DOHH2 (cell line): Measurements from ENCODE around the gene KLHDC9.

Source experiments
- EZH2phosphoT487 ChIP-seq: fragments of 200-600 bp; sonication (generic); IDR thresholded peaks from 2 replicates; pipeline ENCODE4 v1.6.1; 2017; ENCODE audit warnings: borderline replicate concordance, mild to moderate bottlenecking, antibody characterized with exemption, low read length, moderate library complexity, mixed read lengths
- TF ChIP-seq, protein P1 (sequence below): fragments of 200-600 bp; sonication (generic); IDR thresholded peaks from one replicate; pipeline ENCODE4 v1.5.1; 2014; ENCODE audit warnings: antibody characterized with exemption, mild to moderate bottlenecking, low read depth, low read length; ENCODE audit not compliant: poor library complexity, severe bottlenecking

DNA sequence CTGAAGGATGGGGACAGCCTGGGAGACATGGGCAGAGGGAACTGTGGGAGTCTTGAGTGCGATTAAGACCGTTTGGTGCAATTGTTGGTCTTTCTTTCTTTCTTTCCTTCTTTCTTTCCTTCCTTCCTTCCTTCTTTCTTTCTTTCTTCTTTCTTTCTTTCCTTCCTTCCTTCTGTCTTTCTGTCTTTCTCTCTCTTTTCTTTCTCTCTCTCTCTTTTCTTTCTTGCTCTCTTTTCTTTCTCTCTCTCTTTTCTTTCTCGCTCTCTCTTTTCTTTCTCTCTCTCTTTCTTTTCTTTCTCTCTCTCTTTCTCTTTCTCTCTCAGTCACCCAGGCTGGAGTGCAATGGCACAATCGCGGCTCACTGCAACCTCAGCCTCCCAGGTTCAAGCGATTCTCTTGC is 2.9 kb upstream of the KLHDC9 start:
- TF ChIP-seq, protein P1, sequence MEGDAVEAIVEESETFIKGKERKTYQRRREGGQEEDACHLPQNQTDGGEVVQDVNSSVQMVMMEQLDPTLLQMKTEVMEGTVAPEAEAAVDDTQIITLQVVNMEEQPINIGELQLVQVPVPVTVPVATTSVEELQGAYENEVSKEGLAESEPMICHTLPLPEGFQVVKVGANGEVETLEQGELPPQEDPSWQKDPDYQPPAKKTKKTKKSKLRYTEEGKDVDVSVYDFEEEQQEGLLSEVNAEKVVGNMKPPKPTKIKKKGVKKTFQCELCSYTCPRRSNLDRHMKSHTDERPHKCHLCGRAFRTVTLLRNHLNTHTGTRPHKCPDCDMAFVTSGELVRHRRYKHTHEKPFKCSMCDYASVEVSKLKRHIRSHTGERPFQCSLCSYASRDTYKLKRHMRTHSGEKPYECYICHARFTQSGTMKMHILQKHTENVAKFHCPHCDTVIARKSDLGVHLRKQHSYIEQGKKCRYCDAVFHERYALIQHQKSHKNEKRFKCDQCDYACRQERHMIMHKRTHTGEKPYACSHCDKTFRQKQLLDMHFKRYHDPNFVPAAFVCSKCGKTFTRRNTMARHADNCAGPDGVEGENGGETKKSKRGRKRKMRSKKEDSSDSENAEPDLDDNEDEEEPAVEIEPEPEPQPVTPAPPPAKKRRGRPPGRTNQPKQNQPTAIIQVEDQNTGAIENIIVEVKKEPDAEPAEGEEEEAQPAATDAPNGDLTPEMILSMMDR: no peak
- TF ChIP-seq EZH2phosphoT487: no peak
